C4-2B (cell line): ENCODE data around the gene ATMIN.
A peak's percentile ranks its signal among the peaks of the same experiment; 100 is the strongest.

ENCODE experiments used
- H3K27ac ChIP-seq: fragments of 450-650 bp; 2 replicates; pipeline ENCODE4 v1.5.1; 2017
- ZFX ChIP-seq: fragments of 450-650 bp; IDR thresholded peaks from 2 replicates; pipeline ENCODE4 v1.6.1; 2017
- TF ChIP-seq, protein P1 (sequence below): fragments of 450-650 bp; conservative IDR thresholded peaks from 2 replicates; pipeline ENCODE4 v1.5.1; 2017; ENCODE audit warnings: mild to moderate bottlenecking

ATMIN gene

DNA sequence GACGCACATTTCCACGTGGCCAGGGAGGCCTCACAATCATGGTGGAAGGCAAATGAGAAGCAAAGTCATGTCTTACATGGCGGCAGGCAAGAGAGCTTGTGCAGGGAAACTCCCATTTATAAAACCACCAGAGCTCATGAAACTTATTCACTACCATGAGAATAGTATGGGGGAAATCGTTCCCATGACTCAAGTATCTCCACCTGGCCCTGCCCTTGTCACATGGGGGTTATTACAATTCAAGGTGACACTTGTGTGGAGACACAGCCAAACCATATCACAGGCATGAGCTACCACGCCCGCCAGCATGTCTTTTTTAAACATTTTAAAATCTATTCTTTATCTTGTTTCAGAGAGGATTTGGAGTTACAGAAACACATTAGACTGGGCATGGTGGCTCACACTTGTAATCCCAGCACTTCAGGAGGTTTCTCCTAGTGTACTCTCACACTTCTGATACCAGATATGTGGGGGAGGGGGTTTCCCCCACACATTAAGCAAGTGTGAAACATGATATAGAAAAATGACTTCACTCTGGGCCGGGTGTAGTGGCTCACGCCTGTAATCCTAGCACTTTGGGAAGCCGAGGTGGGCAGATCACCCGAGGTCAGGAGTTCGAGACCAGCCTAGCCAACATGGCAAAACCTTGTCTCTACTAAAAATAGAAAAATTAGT is 5.6 kb upstream of the ATMIN start:
- no peak overlapping the region for H3K27ac ChIP-seq
- TF ChIP-seq ZFX: no peak
- TF ChIP-seq, protein P1, sequence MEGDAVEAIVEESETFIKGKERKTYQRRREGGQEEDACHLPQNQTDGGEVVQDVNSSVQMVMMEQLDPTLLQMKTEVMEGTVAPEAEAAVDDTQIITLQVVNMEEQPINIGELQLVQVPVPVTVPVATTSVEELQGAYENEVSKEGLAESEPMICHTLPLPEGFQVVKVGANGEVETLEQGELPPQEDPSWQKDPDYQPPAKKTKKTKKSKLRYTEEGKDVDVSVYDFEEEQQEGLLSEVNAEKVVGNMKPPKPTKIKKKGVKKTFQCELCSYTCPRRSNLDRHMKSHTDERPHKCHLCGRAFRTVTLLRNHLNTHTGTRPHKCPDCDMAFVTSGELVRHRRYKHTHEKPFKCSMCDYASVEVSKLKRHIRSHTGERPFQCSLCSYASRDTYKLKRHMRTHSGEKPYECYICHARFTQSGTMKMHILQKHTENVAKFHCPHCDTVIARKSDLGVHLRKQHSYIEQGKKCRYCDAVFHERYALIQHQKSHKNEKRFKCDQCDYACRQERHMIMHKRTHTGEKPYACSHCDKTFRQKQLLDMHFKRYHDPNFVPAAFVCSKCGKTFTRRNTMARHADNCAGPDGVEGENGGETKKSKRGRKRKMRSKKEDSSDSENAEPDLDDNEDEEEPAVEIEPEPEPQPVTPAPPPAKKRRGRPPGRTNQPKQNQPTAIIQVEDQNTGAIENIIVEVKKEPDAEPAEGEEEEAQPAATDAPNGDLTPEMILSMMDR: no peak

DNA sequence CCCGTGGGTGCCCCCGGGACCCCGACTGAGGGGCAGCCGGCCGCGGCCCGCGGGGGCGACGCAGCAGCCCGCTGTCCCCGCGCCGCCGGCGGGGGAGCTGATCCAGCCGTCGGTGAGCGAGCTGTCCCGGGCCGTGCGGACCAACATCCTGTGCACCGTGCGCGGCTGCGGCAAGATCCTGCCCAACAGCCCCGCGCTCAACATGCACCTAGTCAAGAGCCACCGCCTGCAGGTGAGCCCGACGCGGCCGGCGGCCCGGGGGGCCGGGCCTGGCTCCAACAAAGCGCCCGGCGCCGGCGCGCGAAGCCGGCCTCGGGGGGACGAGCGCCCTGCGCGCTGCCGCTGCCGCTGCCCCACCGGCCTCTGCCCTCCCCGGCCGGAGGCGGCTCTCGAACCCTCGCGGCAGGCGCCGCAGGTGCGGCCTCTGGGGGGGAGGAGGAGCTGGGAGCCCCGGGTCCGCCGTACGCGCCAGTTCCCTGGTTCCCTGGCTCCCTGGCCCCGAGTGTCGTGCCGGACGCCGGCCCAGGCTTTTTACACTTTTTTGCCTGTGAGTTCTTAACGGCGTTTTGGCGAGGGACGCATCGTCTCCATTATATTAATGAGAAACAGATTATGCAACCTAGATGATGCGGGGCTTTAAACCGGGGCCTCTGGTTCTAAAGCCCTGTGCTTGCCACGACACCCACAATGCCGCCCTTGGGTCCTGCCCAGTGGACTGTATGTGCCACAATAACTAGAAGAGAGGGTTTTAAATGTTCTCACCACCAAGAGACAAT is 521 bp downstream of the ATMIN start:
- H3K27ac ChIP-seq: peak overlapping the region; percentile 86
- peak; percentile 80 for TF ChIP-seq ZFX
- TF ChIP-seq, protein P1: no peak

- peak overlapping the region; percentile 86 for H3K27ac ChIP-seq
- TF ChIP-seq, protein P1: no peak
Observed at GRCh38 chr16:81036751-81037350, 1.2 kb downstream of the ATMIN start.

- no peak overlapping the region for H3K27ac ChIP-seq
- TF ChIP-seq, protein P1: no peak
- no peak for TF ChIP-seq ZFX
Observed at GRCh38 chr16:81040131-81040530, 4.5 kb downstream of the ATMIN start.

DNA sequence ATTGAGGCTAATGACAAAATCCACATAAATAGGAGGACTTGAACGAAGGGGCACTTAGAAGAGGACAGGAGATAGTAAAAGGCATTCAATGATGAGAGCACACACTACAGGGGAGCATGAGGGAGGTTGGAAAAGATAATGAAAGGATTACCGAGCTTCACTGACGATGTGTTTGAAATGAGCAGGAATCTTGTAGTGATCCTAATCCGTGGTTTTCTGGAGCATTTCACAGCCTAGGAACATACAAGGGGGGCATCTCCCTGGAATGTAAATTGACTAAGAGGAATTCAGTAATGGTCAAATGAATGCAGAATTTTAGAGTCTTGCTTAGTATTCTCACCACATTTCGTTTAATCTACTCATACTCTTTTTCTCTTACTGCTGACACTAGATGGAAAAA is 5.2 kb downstream of the ATMIN start:
- H3K27ac ChIP-seq: no peak overlapping the region
- TF ChIP-seq, protein P1: no peak
- TF ChIP-seq ZFX: no peak

- TF ChIP-seq, protein P1: no peak
- no peak for TF ChIP-seq ZFX
- no peak overlapping the region for H3K27ac ChIP-seq
Observed at GRCh38 chr16:81041696-81042095, 6.1 kb downstream of the ATMIN start.

GRCh38 chr16:81042821-81043220 is 7.2 kb downstream of the ATMIN start:
- no peak overlapping the region for H3K27ac ChIP-seq
- TF ChIP-seq, protein P1: no peak
- TF ChIP-seq ZFX: no peak
